ENCODE results near the gene MAIP1. TPM values are rescaled to one million over a fixed set of nuclear protein-coding genes. Genes with fewer than 3 reads are reported as not detected.
A peak's percentile ranks its signal among the peaks of the same experiment; 100 is the strongest.

The MAIP1 gene
- polyA plus RNA-seq, 4 donors: 30.8 to 35.0 (median 32.9) TPM

- DNase-seq (ENCODE audit: low read depth in 4 of 4, low spot score in 3 of 4): no peak
Measured at GRCh38 chr2:199946196-199946595, 9.2 kb upstream of the MAIP1 start.

- DNase-seq (ENCODE audit: low read depth in 4 of 4, low spot score in 3 of 4): no peak
Measured at GRCh38 chr2:199946836-199947235, 8.5 kb upstream of the MAIP1 start.

GRCh38 chr2:199950396-199950795 lies 5.0 kb upstream of the MAIP1 start:
- no peak for DNase-seq (ENCODE audit: low read depth in 4 of 4, low spot score in 3 of 4)

GRCh38 chr2:199951023-199951422 lies 4.4 kb upstream of the MAIP1 start:
- DNase-seq (ENCODE audit: low read depth in 4 of 4, low spot score in 3 of 4): no peak

GRCh38 chr2:199955007-199955338 lies 409 bp upstream of the MAIP1 start:
- DNase-seq (ENCODE audit: low read depth in 4 of 4, low spot score in 3 of 4): peak in 1 of 4 donors; percentile 12

- DNase-seq (ENCODE audit: low read depth in 4 of 4, low spot score in 3 of 4): peak in 2 of 4 donors; percentile 5 to 12
Measured at GRCh38 chr2:199956062-199956380, 639 bp downstream of the MAIP1 start.

GRCh38 chr2:199958014-199958413 lies 2.6 kb downstream of the MAIP1 start:
- DNase-seq (ENCODE audit: low read depth in 4 of 4, low spot score in 3 of 4): no peak

- DNase-seq (ENCODE audit: low read depth in 4 of 4, low spot score in 3 of 4): no peak
Measured at GRCh38 chr2:199962203-199962602, 6.8 kb downstream of the MAIP1 start.

GRCh38 chr2:199966405-199966804 lies 11.0 kb downstream of the MAIP1 start:
- DNase-seq (ENCODE audit: low read depth in 4 of 4, low spot score in 3 of 4): no peak

- no peak for DNase-seq (ENCODE audit: low read depth in 4 of 4, low spot score in 3 of 4)
Measured at GRCh38 chr2:199966976-199967375, 11.6 kb downstream of the MAIP1 start.

- DNase-seq (ENCODE audit: low read depth in 4 of 4, low spot score in 3 of 4): no peak
Measured at GRCh38 chr2:199968126-199968525, 12.7 kb downstream of the MAIP1 start.

- no peak for DNase-seq (ENCODE audit: low read depth in 4 of 4, low spot score in 3 of 4)
Measured at GRCh38 chr2:199972088-199972626, 16.8 kb downstream of the MAIP1 start.

GRCh38 chr2:199973703-199974102 lies 18.3 kb downstream of the MAIP1 start:
- DNase-seq (ENCODE audit: low read depth in 4 of 4, low spot score in 3 of 4): no peak

GRCh38 chr2:199975273-199975895 lies 20.0 kb downstream of the MAIP1 start:
- DNase-seq (ENCODE audit: low read depth in 4 of 4, low spot score in 3 of 4): no peak

- no peak for DNase-seq (ENCODE audit: low read depth in 4 of 4, low spot score in 3 of 4)
Measured at GRCh38 chr2:199977984-199978415, 22.6 kb downstream of the MAIP1 start.

- no peak for DNase-seq (ENCODE audit: low read depth in 4 of 4, low spot score in 3 of 4)
Measured at GRCh38 chr2:199979398-199979797, 24.0 kb downstream of the MAIP1 start.

- DNase-seq (ENCODE audit: low read depth in 4 of 4, low spot score in 3 of 4): peak; percentile 69 to 74 (median 72)
Measured at GRCh38 chr2:199979832-199980628, 24.6 kb downstream of the MAIP1 start.

- no peak for DNase-seq (ENCODE audit: low read depth in 4 of 4, low spot score in 3 of 4)
Measured at GRCh38 chr2:199982126-199982843, 26.9 kb downstream of the MAIP1 start.

GRCh38 chr2:199983534-199983933 lies 28.2 kb downstream of the MAIP1 start:
- DNase-seq (ENCODE audit: low read depth in 4 of 4, low spot score in 3 of 4): no peak

- no peak for DNase-seq (ENCODE audit: low read depth in 4 of 4, low spot score in 3 of 4)
Measured at GRCh38 chr2:199984159-199984558, 28.8 kb downstream of the MAIP1 start.

- peak in 2 of 4 donors; percentile 41 to 49 for DNase-seq (ENCODE audit: low read depth in 4 of 4, low spot score in 3 of 4)
Measured at GRCh38 chr2:199984755-199985154, 29.4 kb downstream of the MAIP1 start.
